Measurements from ENCODE around the gene TGFA.

GRCh38 chr2:70448041-70448440 lies 105.6 kb downstream of the TGFA start:
- TF ChIP-seq POLR2A (IDR thresholded peaks at IDR 0.05): no peak
- TF ChIP-seq CTCF (IDR thresholded peaks at IDR 0.05): no peak
- TF ChIP-seq POLR2AphosphoS5 (IDR thresholded peaks at IDR 0.05): no peak
